ENCODE data around the gene NRXN3.

DNA sequence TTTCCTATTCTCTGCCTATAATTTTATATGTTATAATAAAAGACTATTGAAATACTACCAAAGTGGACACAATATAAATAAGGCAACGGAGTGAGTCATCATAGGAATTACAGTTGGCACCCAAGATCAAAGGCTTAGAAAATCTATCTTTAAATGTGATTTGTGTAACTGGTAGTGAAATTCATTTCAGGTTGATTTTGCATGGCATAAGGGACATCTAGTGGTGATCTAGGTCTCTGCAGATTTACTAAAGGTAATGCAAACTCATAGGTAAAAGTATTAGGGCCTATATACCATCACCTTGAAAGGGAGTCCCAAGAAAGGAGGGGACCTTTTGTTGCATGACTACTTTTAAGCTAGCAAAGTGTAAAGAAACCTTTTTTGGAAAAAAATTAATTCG is 527.2 kb downstream of the NRXN3 start:
- TF ChIP-seq, protein P1, sequence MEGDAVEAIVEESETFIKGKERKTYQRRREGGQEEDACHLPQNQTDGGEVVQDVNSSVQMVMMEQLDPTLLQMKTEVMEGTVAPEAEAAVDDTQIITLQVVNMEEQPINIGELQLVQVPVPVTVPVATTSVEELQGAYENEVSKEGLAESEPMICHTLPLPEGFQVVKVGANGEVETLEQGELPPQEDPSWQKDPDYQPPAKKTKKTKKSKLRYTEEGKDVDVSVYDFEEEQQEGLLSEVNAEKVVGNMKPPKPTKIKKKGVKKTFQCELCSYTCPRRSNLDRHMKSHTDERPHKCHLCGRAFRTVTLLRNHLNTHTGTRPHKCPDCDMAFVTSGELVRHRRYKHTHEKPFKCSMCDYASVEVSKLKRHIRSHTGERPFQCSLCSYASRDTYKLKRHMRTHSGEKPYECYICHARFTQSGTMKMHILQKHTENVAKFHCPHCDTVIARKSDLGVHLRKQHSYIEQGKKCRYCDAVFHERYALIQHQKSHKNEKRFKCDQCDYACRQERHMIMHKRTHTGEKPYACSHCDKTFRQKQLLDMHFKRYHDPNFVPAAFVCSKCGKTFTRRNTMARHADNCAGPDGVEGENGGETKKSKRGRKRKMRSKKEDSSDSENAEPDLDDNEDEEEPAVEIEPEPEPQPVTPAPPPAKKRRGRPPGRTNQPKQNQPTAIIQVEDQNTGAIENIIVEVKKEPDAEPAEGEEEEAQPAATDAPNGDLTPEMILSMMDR (IDR thresholded peaks at IDR 0.05; ENCODE audit: insufficient read depth, low read length, poor library complexity, severe bottlenecking): peak; percentile 24
- TF ChIP-seq EZH2phosphoT487 (conservative IDR thresholded peaks at IDR 0.05; ENCODE audit: low read length): no peak
